ENCODE results near the gene SULT1A2.
A peak's percentile ranks its signal among the peaks of the same experiment; 100 is the strongest.

SULT1A2 gene

GRCh38 chr16:28587386-28587785 is 9.5 kb downstream of the SULT1A2 start:
- no peaks in the 10 kb centered on the region for H3K27me3 ChIP-seq (ENCODE audit: insufficient read depth, poor library complexity, severe bottlenecking)
- no peak for DNase-seq (ENCODE audit: low spot score)
- no peak for TF ChIP-seq CTCF (IDR thresholded peaks at IDR 0.05; ENCODE audit: poor library complexity, severe bottlenecking)
- H3K36me3 ChIP-seq (ENCODE audit: low read depth): peaks cover 3% of the 10 kb centered on the region; the same call in 1 of the 2 replicates
- peaks cover 8% of the 10 kb centered on the region for H3K4me1 ChIP-seq (ENCODE audit: insufficient read depth, poor library complexity, severe bottlenecking)
- H3K9me3 ChIP-seq (ENCODE audit: severe bottlenecking): no peaks in the 10 kb centered on the region
- H3K4me3 ChIP-seq (ENCODE audit: severe bottlenecking): no peak overlapping the region
- peak; percentile 89 for ATAC-seq (ENCODE audit: low read depth)
- no peak overlapping the region for H3K27ac ChIP-seq (ENCODE audit: poor library complexity, severe bottlenecking)

- ATAC-seq (ENCODE audit: low read depth): no peak
- TF ChIP-seq CTCF (IDR thresholded peaks at IDR 0.05; ENCODE audit: poor library complexity, severe bottlenecking): no peak
These were observed 10.4 kb downstream of the SULT1A2 start for GRCh38 chr16:28586466-28586865.

GRCh38 chr16:28585674-28586073 is 11.2 kb downstream of the SULT1A2 start:
- Histone ChIP-seq H3K4me1 (ENCODE audit: insufficient read depth, poor library complexity, severe bottlenecking) (peaks cover 8% of the 10 kb centered on the region), H3K4me3 (ENCODE audit: severe bottlenecking) (no peak overlapping the region), H3K9me3 (ENCODE audit: severe bottlenecking) (no peaks in the 10 kb centered on the region), H3K27me3 (ENCODE audit: insufficient read depth, poor library complexity, severe bottlenecking) (no peaks in the 10 kb centered on the region), H3K36me3 (ENCODE audit: low read depth) (peaks cover 8% of the 10 kb centered on the region; the same call in 1 of the 2 replicates), H3K27ac (ENCODE audit: poor library complexity, severe bottlenecking) (no peak overlapping the region)
- ATAC-seq (ENCODE audit: low read depth): no peak
- no peak for DNase-seq (ENCODE audit: low spot score)
- TF ChIP-seq CTCF (IDR thresholded peaks at IDR 0.05; ENCODE audit: poor library complexity, severe bottlenecking): no peak

More at GRCh38 chr16:28586466-28586865, 10.4 kb downstream of the SULT1A2 start:
- H3K27me3 ChIP-seq (ENCODE audit: insufficient read depth, poor library complexity, severe bottlenecking): no peaks in the 10 kb centered on the region
- no peak for DNase-seq (ENCODE audit: low spot score)
- no peaks in the 10 kb centered on the region for H3K9me3 ChIP-seq (ENCODE audit: severe bottlenecking)
- no peak overlapping the region for H3K4me3 ChIP-seq (ENCODE audit: severe bottlenecking)
- no peak overlapping the region for H3K27ac ChIP-seq (ENCODE audit: poor library complexity, severe bottlenecking)
- peaks cover 8% of the 10 kb centered on the region for H3K4me1 ChIP-seq (ENCODE audit: insufficient read depth, poor library complexity, severe bottlenecking)
- peaks cover 8% of the 10 kb centered on the region; the same call in 1 of the 2 replicates for H3K36me3 ChIP-seq (ENCODE audit: low read depth)

- no peak for TF ChIP-seq CTCF (IDR thresholded peaks at IDR 0.05; ENCODE audit: poor library complexity, severe bottlenecking)
- no peak for ATAC-seq (ENCODE audit: low read depth)
- DNase-seq (ENCODE audit: low spot score): no peak
- H3K4me1 ChIP-seq (ENCODE audit: insufficient read depth, poor library complexity, severe bottlenecking): no peaks in the 10 kb centered on the region
- no peaks in the 10 kb centered on the region for H3K27me3 ChIP-seq (ENCODE audit: insufficient read depth, poor library complexity, severe bottlenecking)
- no peaks in the 10 kb centered on the region for H3K9me3 ChIP-seq (ENCODE audit: severe bottlenecking)
- no peak overlapping the region for H3K4me3 ChIP-seq (ENCODE audit: severe bottlenecking)
- H3K36me3 ChIP-seq (ENCODE audit: low read depth): peaks cover 7% of the 10 kb centered on the region; the same call in 1 of the 2 replicates
- H3K27ac ChIP-seq (ENCODE audit: poor library complexity, severe bottlenecking): no peak overlapping the region
These were observed 16.0 kb downstream of the SULT1A2 start for GRCh38 chr16:28580726-28581315.

- no peaks in the 10 kb centered on the region for H3K27me3 ChIP-seq (ENCODE audit: insufficient read depth, poor library complexity, severe bottlenecking)
- H3K4me1 ChIP-seq (ENCODE audit: insufficient read depth, poor library complexity, severe bottlenecking): no peaks in the 10 kb centered on the region
- no peak for ATAC-seq (ENCODE audit: low read depth)
- no peak overlapping the region for H3K4me3 ChIP-seq (ENCODE audit: severe bottlenecking)
- no peak for TF ChIP-seq CTCF (IDR thresholded peaks at IDR 0.05; ENCODE audit: poor library complexity, severe bottlenecking)
- H3K36me3 ChIP-seq (ENCODE audit: low read depth): no peaks in the 10 kb centered on the region
- H3K27ac ChIP-seq (ENCODE audit: poor library complexity, severe bottlenecking): no peak overlapping the region
- DNase-seq (ENCODE audit: low spot score): no peak
- no peaks in the 10 kb centered on the region for H3K9me3 ChIP-seq (ENCODE audit: severe bottlenecking)
These were observed 21.3 kb downstream of the SULT1A2 start for GRCh38 chr16:28575446-28576109.

Data from RWPE2 (cell line).